Spleen (tissue), 7 donors: Measurements from ENCODE around the gene CEP76.

ENCODE experiments used
- POLR2A ChIP-seq, 3 donors: fragments of 450-650 bp; IDR thresholded peaks; one replicate each; pipeline ENCODE4 v1.5.1; 2017; ENCODE audit warnings: antibody characterized with exemption in 3 of 3, mild to moderate bottlenecking in 1 of 3
- TF ChIP-seq, protein P1 (sequence below), 11 experiments: fragments of 200-600 bp in 7 of 11; fragments of 450-650 bp in 4 of 11; sonication (generic) in 4 of 11; IDR thresholded peaks in 8 of 11; conservative IDR thresholded peaks in 3 of 11; 1 replicate in 7 of 11; 2 replicates in 4 of 11; pipeline versions ENCODE4 v1.4.0 to v1.8.0; 2016 to 2021; ENCODE audit warnings: antibody characterized with exemption in 11 of 11, inconsistent platforms in 4 of 11, mild to moderate bottlenecking in 1 of 11
- donor health status: DM: no; HTN: no; CAD: no; lungs with moderate emphysema.
- donor health status: DM: no; HTN: no; CAD: no.
- donor health status: DM: no; HTN: no; CAD: no.

DNA sequence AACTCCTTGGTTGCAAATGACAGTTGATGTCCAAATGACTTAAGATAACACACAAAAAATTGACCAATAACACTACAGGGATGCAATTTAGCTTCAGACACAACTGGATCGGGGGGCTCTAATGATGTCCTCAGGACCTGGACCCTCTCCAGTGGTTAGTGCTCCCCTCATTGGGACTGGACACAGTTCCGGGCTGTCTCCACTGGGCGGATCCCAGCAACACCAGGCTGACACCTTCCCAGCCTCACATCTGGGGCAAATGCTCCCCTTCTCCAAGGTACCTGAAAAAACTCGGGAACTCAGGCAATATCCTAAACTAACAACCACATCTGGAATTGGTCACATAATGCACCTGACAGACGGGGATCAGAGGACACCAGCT, 49.0 kb upstream of the CEP76 start:
- TF ChIP-seq POLR2A (IDR thresholded peaks at IDR 0.05), result no peak
- TF ChIP-seq, protein P1, sequence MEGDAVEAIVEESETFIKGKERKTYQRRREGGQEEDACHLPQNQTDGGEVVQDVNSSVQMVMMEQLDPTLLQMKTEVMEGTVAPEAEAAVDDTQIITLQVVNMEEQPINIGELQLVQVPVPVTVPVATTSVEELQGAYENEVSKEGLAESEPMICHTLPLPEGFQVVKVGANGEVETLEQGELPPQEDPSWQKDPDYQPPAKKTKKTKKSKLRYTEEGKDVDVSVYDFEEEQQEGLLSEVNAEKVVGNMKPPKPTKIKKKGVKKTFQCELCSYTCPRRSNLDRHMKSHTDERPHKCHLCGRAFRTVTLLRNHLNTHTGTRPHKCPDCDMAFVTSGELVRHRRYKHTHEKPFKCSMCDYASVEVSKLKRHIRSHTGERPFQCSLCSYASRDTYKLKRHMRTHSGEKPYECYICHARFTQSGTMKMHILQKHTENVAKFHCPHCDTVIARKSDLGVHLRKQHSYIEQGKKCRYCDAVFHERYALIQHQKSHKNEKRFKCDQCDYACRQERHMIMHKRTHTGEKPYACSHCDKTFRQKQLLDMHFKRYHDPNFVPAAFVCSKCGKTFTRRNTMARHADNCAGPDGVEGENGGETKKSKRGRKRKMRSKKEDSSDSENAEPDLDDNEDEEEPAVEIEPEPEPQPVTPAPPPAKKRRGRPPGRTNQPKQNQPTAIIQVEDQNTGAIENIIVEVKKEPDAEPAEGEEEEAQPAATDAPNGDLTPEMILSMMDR (IDR thresholded peaks at IDR 0.05 in 8 of 11, conservative IDR thresholded peaks at IDR 0.05 in 3 of 11), result no peak
